IgD-negative memory B cell (primary cell): Measurements from ENCODE around the gene SLC19A1. TPM values are rescaled to one million over a fixed set of nuclear protein-coding genes. Genes with fewer than 3 reads are reported as not detected.

Experiments used
- H3K27ac Mint-ChIP-seq, 3 donors: one replicate each; pipeline ENCODE4 v1.8.0; 2020 to 2022; ENCODE audit warnings: mild to moderate bottlenecking in 3 of 3, mixed read lengths in 3 of 3, moderate library complexity in 1 of 3
- H3K27me3 Mint-ChIP-seq: one replicate; pipeline ENCODE4 v1.8.0; 2021; ENCODE audit warnings: mixed read lengths
- H3K36me3 Mint-ChIP-seq: one replicate; pipeline ENCODE4 v1.8.0; 2020; ENCODE audit warnings: mild to moderate bottlenecking, mixed read lengths
- H3K4me1 Mint-ChIP-seq, 3 donors: one replicate each; pipeline ENCODE4 v1.8.0; 2020 to 2022; ENCODE audit warnings: mixed read lengths in 3 of 3, mild to moderate bottlenecking in 1 of 3
- H3K4me3 Mint-ChIP-seq, 4 donors: one replicate each; pipeline ENCODE4 v1.8.0; 2020 to 2022; ENCODE audit warnings: mild to moderate bottlenecking in 4 of 4, mixed read lengths in 4 of 4, moderate library complexity in 3 of 4
- H3K9me3 Mint-ChIP-seq, 3 donors: one replicate each; pipeline ENCODE4 v1.8.0; 2020 to 2021; ENCODE audit warnings: mixed read lengths in 3 of 3, mild to moderate bottlenecking in 1 of 3
- polyA plus RNA-seq: library from polyadenylated mRNA; unstranded; fragments of 300-500 nt; fragmentation: Illumina TruSeq; gene quantifications from one replicate; pipeline ENCODE4 v1.2.3, GENCODE V29; 2021

SLC19A1 gene
- polyA plus RNA-seq, 1 donor from 2014 or later: 15.2 TPM

- H3K4me3 Mint-ChIP-seq: no peak overlapping the region
- H3K36me3 Mint-ChIP-seq: peaks cover 24% of the 10 kb centered on the region
- H3K9me3 Mint-ChIP-seq: peaks cover 8 to 34% (median 18%) of the 10 kb centered on the region in 3 donors
- H3K4me1 Mint-ChIP-seq: no peaks in the 10 kb centered on the region
- no peaks in the 10 kb centered on the region for H3K27me3 Mint-ChIP-seq
- peak overlapping the region; percentile 4 to 58 (median 39) for H3K27ac Mint-ChIP-seq
Observed at GRCh38 chr21:45517249-45518065, 24.8 kb downstream of the SLC19A1 start.

- no peak overlapping the region for H3K27ac Mint-ChIP-seq
Observed at GRCh38 chr21:45516671-45517151, 25.5 kb downstream of the SLC19A1 start.

GRCh38 chr21:45516071-45516670 is 26.1 kb downstream of the SLC19A1 start:
- H3K9me3 Mint-ChIP-seq: peaks cover 6 to 25% (median 18%) of the 10 kb centered on the region in 3 donors

More at GRCh38 chr21:45516671-45517151, 25.5 kb downstream of the SLC19A1 start:
- Mint-ChIP-seq H3K27me3 (no peaks in the 10 kb centered on the region), H3K36me3 (peaks cover 24% of the 10 kb centered on the region), H3K9me3 (peaks cover 8 to 30% (median 18%) of the 10 kb centered on the region in 3 donors), H3K4me3 (no peak overlapping the region), H3K4me1 (no peaks in the 10 kb centered on the region)

DNA sequence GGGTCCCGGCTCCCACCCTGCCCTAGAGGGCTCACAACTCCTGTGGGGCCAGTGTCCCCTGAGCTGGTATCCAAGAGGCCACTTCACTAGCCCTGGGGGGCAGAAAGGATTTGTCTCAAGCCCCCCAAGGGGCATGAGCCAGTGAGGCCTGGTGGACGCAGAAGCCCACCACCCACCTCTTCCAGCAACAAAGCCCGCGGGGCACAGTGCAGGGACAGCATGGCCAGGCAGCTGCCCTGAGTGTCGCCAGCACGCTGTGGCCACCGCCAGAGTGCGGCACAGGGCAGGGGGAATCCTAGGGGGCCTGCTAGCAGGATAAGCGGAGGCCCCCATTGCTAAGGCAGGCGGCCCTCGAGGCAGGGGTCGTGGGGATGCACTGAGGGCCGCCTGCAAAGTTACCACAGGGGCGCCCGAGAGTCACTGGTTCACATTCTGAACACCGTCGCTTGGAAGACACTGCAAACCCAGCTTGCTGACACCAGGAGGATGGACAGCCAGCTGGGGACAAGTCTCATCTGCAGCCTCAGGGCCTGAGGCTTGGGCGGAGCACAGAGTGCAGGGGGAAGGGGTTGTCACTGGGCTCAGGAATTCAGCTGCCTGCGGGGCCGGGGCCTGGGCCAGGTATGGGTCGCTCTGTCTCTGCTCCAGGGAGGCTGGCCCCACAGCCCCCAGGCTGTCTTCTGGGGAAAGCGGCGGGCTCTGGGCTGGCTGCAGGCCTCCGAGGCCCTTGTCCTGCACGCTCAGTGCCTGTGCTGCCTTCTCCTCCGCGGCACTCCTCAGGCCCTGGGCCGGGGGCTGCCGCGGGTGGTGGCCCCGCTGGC is 26.8 kb downstream of the SLC19A1 start:
- H3K27me3 Mint-ChIP-seq: no peaks in the 10 kb centered on the region
- H3K4me1 Mint-ChIP-seq: no peaks in the 10 kb centered on the region
- peaks cover 15% of the 10 kb centered on the region for H3K36me3 Mint-ChIP-seq
- H3K4me3 Mint-ChIP-seq: no peak overlapping the region
- H3K27ac Mint-ChIP-seq: no peak overlapping the region
- peaks cover 4 to 21% (median 15%) of the 10 kb centered on the region in 3 donors for H3K9me3 Mint-ChIP-seq

More at GRCh38 chr21:45516071-45516670, 26.1 kb downstream of the SLC19A1 start:
- peaks cover 21% of the 10 kb centered on the region for H3K36me3 Mint-ChIP-seq
- H3K27ac Mint-ChIP-seq: no peak overlapping the region
- no peaks in the 10 kb centered on the region for H3K27me3 Mint-ChIP-seq
- no peaks in the 10 kb centered on the region for H3K4me1 Mint-ChIP-seq
- H3K4me3 Mint-ChIP-seq: no peak overlapping the region

- no peak overlapping the region for H3K4me3 Mint-ChIP-seq
- no peaks in the 10 kb centered on the region for H3K4me1 Mint-ChIP-seq
- H3K9me3 Mint-ChIP-seq: peaks cover 4 to 14% (median 7%) of the 10 kb centered on the region in 3 donors
- H3K36me3 Mint-ChIP-seq: peaks cover 8% of the 10 kb centered on the region
- no peak overlapping the region for H3K27ac Mint-ChIP-seq
- no peaks in the 10 kb centered on the region for H3K27me3 Mint-ChIP-seq
Observed at GRCh38 chr21:45514311-45515021, 27.8 kb downstream of the SLC19A1 start.

GRCh38 chr21:45513741-45514310 is 28.4 kb downstream of the SLC19A1 start:
- Mint-ChIP-seq H3K4me1 (no peaks in the 10 kb centered on the region), H3K9me3 (peaks cover 2 to 8% (median 5%) of the 10 kb centered on the region in 3 donors), H3K36me3 (peaks cover 8% of the 10 kb centered on the region), H3K27me3 (no peaks in the 10 kb centered on the region), H3K27ac (no peak overlapping the region), H3K4me3 (no peak overlapping the region)

GRCh38 chr21:45513003-45513717 is 29.1 kb downstream of the SLC19A1 start:
- Mint-ChIP-seq H3K4me3 (no peak overlapping the region), H3K4me1 (no peaks in the 10 kb centered on the region), H3K36me3 (peaks cover 4% of the 10 kb centered on the region), H3K27me3 (no peaks in the 10 kb centered on the region), H3K9me3 (peaks cover 1 to 4% (median 3%) of the 10 kb centered on the region in 3 donors), H3K27ac (no peak overlapping the region)

GRCh38 chr21:45512626-45513002 is 29.6 kb downstream of the SLC19A1 start:
- no peak overlapping the region for H3K27ac Mint-ChIP-seq
- H3K9me3 Mint-ChIP-seq: no peaks in the 10 kb centered on the region
- no peaks in the 10 kb centered on the region for H3K4me1 Mint-ChIP-seq
- H3K27me3 Mint-ChIP-seq: no peaks in the 10 kb centered on the region
- no peaks in the 10 kb centered on the region for H3K36me3 Mint-ChIP-seq
- H3K4me3 Mint-ChIP-seq: no peak overlapping the region

DNA sequence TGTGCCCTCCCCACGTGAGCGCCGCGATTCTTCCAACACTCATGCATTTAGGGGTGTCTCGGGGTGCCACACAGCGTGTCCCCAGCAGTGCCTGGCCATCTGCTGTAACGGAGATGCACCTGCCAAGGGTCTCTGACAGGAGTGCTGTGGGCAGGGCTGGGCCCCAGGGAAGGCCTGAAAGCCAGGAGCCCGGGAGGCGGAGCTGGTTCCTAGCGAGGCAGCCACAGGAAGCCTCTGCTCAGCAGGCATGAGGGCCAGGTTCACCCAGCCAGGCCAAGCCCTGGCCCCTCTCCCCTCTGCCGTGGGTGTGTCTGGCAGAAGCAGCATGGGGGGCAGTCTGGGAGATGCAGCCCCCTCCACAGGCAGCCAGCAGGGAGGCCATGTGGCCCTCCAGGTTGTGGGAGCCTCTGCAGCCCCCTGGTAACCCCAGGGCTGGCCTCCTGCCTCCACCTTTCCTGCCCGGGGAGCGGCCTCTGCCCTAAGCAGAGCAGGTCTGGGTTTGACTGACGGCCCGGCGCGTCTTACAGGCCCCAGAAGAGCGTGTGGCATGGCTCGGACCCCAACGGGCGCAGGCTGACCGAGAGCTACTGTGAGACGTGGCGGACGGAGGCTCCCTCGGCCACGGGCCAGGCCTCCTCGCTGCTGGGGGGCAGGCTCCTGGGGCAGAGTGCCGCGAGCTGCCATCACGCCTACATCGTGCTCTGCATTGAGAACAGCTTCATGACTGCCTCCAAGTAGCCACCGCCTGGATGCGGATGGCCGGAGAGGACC is 30.4 kb downstream of the SLC19A1 start:
- no peaks in the 10 kb centered on the region for H3K9me3 Mint-ChIP-seq
- H3K27ac Mint-ChIP-seq: no peak overlapping the region
- peak overlapping the region in 1 of 4 donors; percentile 26 for H3K4me3 Mint-ChIP-seq
- H3K27me3 Mint-ChIP-seq: no peaks in the 10 kb centered on the region
- no peaks in the 10 kb centered on the region for H3K4me1 Mint-ChIP-seq
- H3K36me3 Mint-ChIP-seq: no peaks in the 10 kb centered on the region

DNA sequence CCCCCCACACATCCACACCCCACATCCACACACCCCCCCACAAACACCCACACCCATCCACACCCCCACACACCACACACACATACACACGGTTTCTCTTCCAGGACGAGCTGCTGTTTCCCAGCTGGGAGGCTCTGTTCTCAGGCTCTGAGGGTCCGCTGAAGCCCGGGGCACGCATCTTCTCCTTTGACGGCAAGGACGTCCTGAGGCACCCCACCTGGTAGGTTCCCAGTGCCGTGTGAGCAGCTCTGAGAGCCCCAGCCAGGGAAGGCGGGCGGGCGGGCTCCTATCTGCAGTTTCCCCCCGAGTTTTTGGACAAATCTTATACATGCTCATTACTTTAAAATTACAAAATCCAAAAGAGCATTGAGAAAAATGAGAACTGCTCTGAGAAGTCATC is 31.2 kb downstream of the SLC19A1 start:
- Mint-ChIP-seq H3K4me3 (no peak overlapping the region), H3K27me3 (no peaks in the 10 kb centered on the region), H3K36me3 (no peaks in the 10 kb centered on the region), H3K4me1 (no peaks in the 10 kb centered on the region), H3K9me3 (no peaks in the 10 kb centered on the region), H3K27ac (no peak overlapping the region)

DNA sequence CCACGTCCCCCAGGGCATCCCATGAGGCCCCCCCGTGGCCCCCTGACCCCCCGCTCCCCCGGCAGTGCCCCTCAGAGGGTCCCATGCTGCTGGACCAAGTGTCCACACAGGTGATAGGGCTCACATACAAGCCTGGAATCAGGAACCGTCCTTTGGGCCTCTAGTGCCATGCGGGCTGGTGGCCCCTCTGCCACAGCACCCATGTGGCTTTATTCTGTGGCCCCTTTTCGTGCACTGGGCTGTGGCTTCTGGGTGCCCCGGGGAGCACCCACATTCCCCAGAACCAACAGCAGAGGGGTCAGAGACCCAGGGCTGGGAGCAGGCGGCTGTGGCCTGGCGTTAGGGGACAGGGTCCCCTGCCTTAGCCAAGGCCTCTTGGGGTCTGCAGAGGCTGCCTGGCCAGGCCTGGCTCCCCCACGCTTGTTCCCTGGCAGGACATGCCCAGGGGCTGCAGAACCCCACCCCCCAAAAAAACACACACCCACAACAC is 31.7 kb downstream of the SLC19A1 start:
- no peaks in the 10 kb centered on the region for H3K27me3 Mint-ChIP-seq
- H3K36me3 Mint-ChIP-seq: no peaks in the 10 kb centered on the region
- H3K27ac Mint-ChIP-seq: no peak overlapping the region
- peaks cover 0 to 2% (median 0%) of the 10 kb centered on the region in 3 donors for H3K4me1 Mint-ChIP-seq
- H3K4me3 Mint-ChIP-seq: no peak overlapping the region
- no peaks in the 10 kb centered on the region for H3K9me3 Mint-ChIP-seq

DNA sequence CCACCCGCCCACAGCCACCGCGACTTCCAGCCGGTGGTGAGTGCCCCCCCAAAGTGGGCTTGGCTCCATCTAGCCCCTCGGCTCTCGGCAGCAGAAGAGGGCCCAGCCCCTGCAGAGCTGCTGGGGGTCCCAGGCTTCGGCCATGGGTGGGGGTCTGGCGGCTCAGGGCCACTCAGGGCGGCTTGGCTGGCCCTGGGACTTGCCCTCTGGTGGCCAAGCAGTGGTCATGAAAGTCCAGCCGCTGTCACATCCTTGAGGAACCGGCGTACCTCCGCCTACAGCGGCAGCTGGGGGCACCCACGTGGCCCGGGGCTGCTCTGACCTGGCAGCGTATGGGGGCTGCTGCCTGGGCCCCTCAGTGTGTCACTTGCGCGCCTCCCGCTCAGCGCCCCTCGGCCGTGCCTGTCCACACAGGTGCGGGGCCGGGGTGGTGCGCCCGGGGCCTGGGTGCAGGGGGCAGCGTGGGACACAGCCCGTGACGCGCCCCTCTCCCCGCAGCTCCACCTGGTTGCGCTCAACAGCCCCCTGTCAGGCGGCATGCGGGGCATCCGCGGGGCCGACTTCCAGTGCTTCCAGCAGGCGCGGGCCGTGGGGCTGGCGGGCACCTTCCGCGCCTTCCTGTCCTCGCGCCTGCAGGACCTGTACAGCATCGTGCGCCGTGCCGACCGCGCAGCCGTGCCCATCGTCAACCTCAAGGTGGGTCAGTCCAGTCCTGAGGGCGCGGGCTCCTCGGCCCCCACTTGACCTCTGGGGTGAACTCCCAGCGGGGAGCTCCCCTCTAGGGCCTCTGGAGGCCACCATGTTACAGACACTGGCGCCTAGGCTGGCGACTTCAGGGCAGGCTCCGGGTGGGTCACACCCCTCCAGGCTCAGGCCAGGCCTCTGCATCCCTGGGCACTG is 32.4 kb downstream of the SLC19A1 start:
- no peak overlapping the region for H3K27ac Mint-ChIP-seq
- H3K9me3 Mint-ChIP-seq: no peaks in the 10 kb centered on the region
- H3K27me3 Mint-ChIP-seq: no peaks in the 10 kb centered on the region
- no peaks in the 10 kb centered on the region for H3K36me3 Mint-ChIP-seq
- peaks cover 0 to 2% (median 0%) of the 10 kb centered on the region in 3 donors for H3K4me1 Mint-ChIP-seq
- H3K4me3 Mint-ChIP-seq: no peak overlapping the region
